ENCODE measurements around the gene ARSB. TPM values are rescaled to one million over a fixed set of nuclear protein-coding genes. Genes with fewer than 3 reads are reported as not detected.

ARSB gene
- total RNA-seq, 1 experiment from 2014 or later: 11.4 TPM

- Mint-ChIP-seq H3K4me1 (peaks cover 7 to 12% of the 10 kb centered on the region in 2 experiments; a peak in 3 of 4 replicates), H3K4me3 (no peak overlapping the region), H3K27ac (no peak overlapping the region), H3K36me3 (ENCODE audit: insufficient read depth in 1 of 3, low read depth in 3 of 3) (no peaks in the 10 kb centered on the region; a peak in 2 of 7 replicates), H3K9me3 (no peaks in the 10 kb centered on the region), H3K27me3 (ENCODE audit: low read depth) (no peaks in the 10 kb centered on the region)
- no peak overlapping the region for H3K9ac ChIP-seq (ENCODE audit: extremely low read depth, insufficient read length, low read length)
- no peaks in the 10 kb centered on the region for H3K79me1 ChIP-seq (ENCODE audit: insufficient read depth, low read depth, low read length, poor library complexity, severe bottlenecking)
- no peaks in the 10 kb centered on the region for H3K4me1 ChIP-seq (ENCODE audit: insufficient read depth, low read length)
- no peak overlapping the region for H2BK12ac ChIP-seq (ENCODE audit: insufficient read length, low read depth, low read length)
- no peaks in the 10 kb centered on the region for H3K79me2 ChIP-seq (ENCODE audit: insufficient read depth, low read length)
- no peak overlapping the region for H2BK15ac ChIP-seq (ENCODE audit: low read depth, low read length)
- H2AFZ ChIP-seq (ENCODE audit: low read length): no peak overlapping the region
- no peak overlapping the region for H3K4ac ChIP-seq (ENCODE audit: low read depth, low read length)
- H2BK5ac ChIP-seq (ENCODE audit: insufficient read length, low read length): no peak overlapping the region
- H3K4me2 ChIP-seq (ENCODE audit: insufficient read depth, insufficient read length, low read length): no peak overlapping the region
- no peak for DNase-seq
- no peak overlapping the region for H3K27ac ChIP-seq (ENCODE audit: insufficient read length, low read depth, low read length)
- WGBS (ENCODE audit: extremely low coverage, insufficient read length, low lambda C conversion rate): no CpG with 5 or more reads among the region's 3 CpGs
- H4K5ac ChIP-seq (ENCODE audit: insufficient read length, low read depth, low read length): no peak overlapping the region
- no peak overlapping the region for H2AK5ac ChIP-seq (ENCODE audit: insufficient read length, low read length)
- no peak overlapping the region for H3K23ac ChIP-seq (ENCODE audit: insufficient read length, low read depth, low read length)
- H2BK20ac ChIP-seq (ENCODE audit: low read depth, low read length, poor library complexity, severe bottlenecking): no peak overlapping the region
- H3K56ac ChIP-seq (ENCODE audit: insufficient read length, low read depth, low read length): no peak overlapping the region
- H3K27me3 ChIP-seq (ENCODE audit: insufficient read depth, low read length): no peaks in the 10 kb centered on the region
- H4K20me1 ChIP-seq (ENCODE audit: control insufficient read depth, insufficient read depth, insufficient read length): no peaks in the 10 kb centered on the region
- H4K91ac ChIP-seq (ENCODE audit: insufficient read length, low read depth, low read length): no peak overlapping the region
- H3K9me3 ChIP-seq (ENCODE audit: control insufficient read depth, low read depth, low read length): no peaks in the 10 kb centered on the region
- H3K23me2 ChIP-seq (ENCODE audit: insufficient read length, low read depth, low read length, poor library complexity, severe bottlenecking): no peaks in the 10 kb centered on the region
- no peak overlapping the region for H3T11ph ChIP-seq (ENCODE audit: low read length)
- no peak overlapping the region for H3K14ac ChIP-seq (ENCODE audit: insufficient read depth, low read length)
- no peak overlapping the region for H4K8ac ChIP-seq (replicated peaks; ENCODE audit: insufficient read length, low read depth, low read length)
- no peak for TF ChIP-seq CTCF (conservative IDR thresholded peaks at IDR 0.05)
- H2BK120ac ChIP-seq (ENCODE audit: low read depth, low read length, poor library complexity, severe bottlenecking): no peak overlapping the region
- no peak overlapping the region for H3K18ac ChIP-seq (ENCODE audit: insufficient read length, low read depth, low read length)
Observed at GRCh38 chr5:78838753-78839152, 146.4 kb downstream of the ARSB start.

Measured in H9 (cell line).